Gastrocnemius medialis (tissue), 4 donors: ENCODE measurements around the gene GPC2.

ENCODE experiments used
- CTCF ChIP-seq, 5 experiments: fragments of 450-650 bp in 3 of 5; fragments of 200-600 bp in 2 of 5; sonication (generic) in 2 of 5; IDR thresholded peaks in 4 of 5; conservative IDR thresholded peaks in 1 of 5; 1 replicate in 4 of 5; 2 replicates in 1 of 5; pipeline ENCODE4 v1.5.1; 2016 to 2019; ENCODE audit warnings: antibody characterized with exemption in 5 of 5, mild to moderate bottlenecking in 3 of 5, moderate library complexity in 3 of 5
- POLR2A ChIP-seq, 2 donors: fragments of 450-650 bp; IDR thresholded peaks; one replicate each; pipeline ENCODE4 v1.6.1; 2017; ENCODE audit warnings: antibody characterized with exemption in 2 of 2, mild to moderate bottlenecking in 2 of 2, moderate library complexity in 2 of 2

DNA sequence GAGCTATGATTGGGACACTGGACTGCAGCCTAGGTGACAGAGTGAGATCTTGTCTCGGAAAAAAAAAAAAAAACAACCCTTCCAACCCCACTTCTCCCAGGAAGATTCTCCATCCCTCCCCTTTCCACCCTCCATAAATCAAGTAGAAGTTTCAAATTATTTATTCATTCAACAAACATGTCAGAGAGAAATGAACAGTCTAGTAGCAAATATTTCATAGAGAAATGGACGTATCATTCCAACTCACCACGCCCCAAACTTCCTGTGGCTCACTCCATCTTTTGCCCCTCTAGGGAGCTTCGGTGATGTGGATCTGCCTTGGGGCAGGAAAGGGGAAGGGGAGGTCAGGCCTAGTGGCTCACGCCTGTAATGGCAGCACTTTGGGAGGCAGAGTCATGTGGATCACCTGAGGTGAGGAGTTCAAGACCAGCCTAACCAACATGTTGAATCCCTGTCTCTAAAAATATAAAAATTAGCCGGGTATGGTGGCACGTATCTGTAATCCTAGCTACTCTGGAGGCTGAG lies 18.0 kb downstream of the GPC2 start:
- no peak for TF ChIP-seq CTCF (IDR thresholded peaks at IDR 0.05 in 4 of 5, conservative IDR thresholded peaks at IDR 0.05 in 1 of 5)
- TF ChIP-seq POLR2A (IDR thresholded peaks at IDR 0.05), result no peak
